ENCODE data around the gene URI1.
"Not testable (repeated sequence)": the region's sequence is repeated elsewhere in the genome, so short reads cannot be mapped to it uniquely, and the experiment has no call there.

GRCh38 chr19:30043008-30043407, 101.0 kb downstream of the URI1 start:
- TF ChIP-seq CTCF (IDR thresholded peaks at IDR 0.05); ZFX (IDR thresholded peaks at IDR 0.05; ENCODE audit: borderline replicate concordance): not testable (repeated sequence)
